ENCODE measurements around the gene TMEM200C. TPM values are rescaled to one million over a fixed set of nuclear protein-coding genes. Genes with fewer than 3 reads are reported as not detected.

TMEM200C gene
- polyA plus RNA-seq, 3 donors, result not detected

DNA sequence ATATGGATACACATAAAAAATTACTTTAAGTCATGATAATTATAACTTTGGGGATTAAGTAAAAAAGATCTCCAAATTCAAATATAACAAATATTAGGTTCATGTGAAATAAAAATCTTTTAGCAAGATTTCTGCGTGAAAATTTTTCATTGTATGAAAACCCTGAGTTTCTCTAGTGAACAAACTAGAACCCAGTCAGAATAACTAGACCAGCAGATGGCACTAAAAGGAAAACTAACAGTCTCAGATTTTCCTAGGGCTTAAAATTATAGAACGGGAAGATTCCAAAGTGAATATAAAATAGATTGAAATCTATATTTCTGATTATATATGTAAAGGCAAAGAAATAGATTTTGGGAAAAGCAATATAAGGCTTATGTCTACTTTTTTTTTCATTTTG is 43.3 kb downstream of the TMEM200C start:
- no peak for TF ChIP-seq CTCF (IDR thresholded peaks at IDR 0.05)
- H3K27ac ChIP-seq (ENCODE audit: low read depth in 1 of 2, low read length in 2 of 2), result no peak overlapping the region
- Mint-ChIP-seq H3K4me1 (no peaks in the 10 kb centered on the region), H3K9me3 (no peaks in the 10 kb centered on the region), H3K36me3 (no peaks in the 10 kb centered on the region), H3K4me3 (no peak overlapping the region), H3K27ac (no peak overlapping the region), H3K27me3 (ENCODE audit: low read depth in 3 of 3) (peaks cover 6 to 17% (median 12%) of the 10 kb centered on the region in 3 donors)
- H3K4me2 ChIP-seq (replicated peaks; ENCODE audit: extremely low read depth, low read length, poor library complexity, severe bottlenecking), result no peak overlapping the region
- DNase-seq, result no peak
- no peaks in the 10 kb centered on the region for H4K20me1 ChIP-seq (ENCODE audit: insufficient read depth, low read length)
- no peak overlapping the region for H3K9ac ChIP-seq (ENCODE audit: insufficient read depth, low read length, poor library complexity, severe bottlenecking)
- no peak overlapping the region for H2AFZ ChIP-seq (ENCODE audit: insufficient read depth, low read depth, low read length, poor library complexity, severe bottlenecking)
- peaks cover 7 to 9% of the 10 kb centered on the region in 2 donors for H3K27me3 ChIP-seq (ENCODE audit: control insufficient read depth in 2 of 2, insufficient read depth in 2 of 2, low read length in 2 of 2)
- WGBS (ENCODE audit: insufficient coverage), result no CpG with 5 or more reads among the region's 2 CpGs
- no peaks in the 10 kb centered on the region for H3K9me3 ChIP-seq (replicated peaks in 1 of 2; ENCODE audit: control insufficient read depth in 1 of 2, insufficient read depth in 1 of 2, low read length in 2 of 2)
- H3K79me2 ChIP-seq (ENCODE audit: insufficient read depth, low read length), result no peaks in the 10 kb centered on the region
- H3K4me1 ChIP-seq (ENCODE audit: control insufficient read depth in 1 of 2, insufficient read depth in 2 of 2, low read length in 2 of 2), result no peaks in the 10 kb centered on the region
- H3K36me3 ChIP-seq (replicated peaks in 1 of 2; ENCODE audit: control insufficient read depth in 1 of 2, insufficient read depth in 2 of 2, low read length in 2 of 2), result no peaks in the 10 kb centered on the region
- intact Hi-C loops (cut with micrococcal nuclease), result no loop called here
- no peak overlapping the region for H3K4me3 ChIP-seq (replicated peaks in 1 of 3; ENCODE audit: low read depth in 2 of 3, low read length in 3 of 3)

DNA sequence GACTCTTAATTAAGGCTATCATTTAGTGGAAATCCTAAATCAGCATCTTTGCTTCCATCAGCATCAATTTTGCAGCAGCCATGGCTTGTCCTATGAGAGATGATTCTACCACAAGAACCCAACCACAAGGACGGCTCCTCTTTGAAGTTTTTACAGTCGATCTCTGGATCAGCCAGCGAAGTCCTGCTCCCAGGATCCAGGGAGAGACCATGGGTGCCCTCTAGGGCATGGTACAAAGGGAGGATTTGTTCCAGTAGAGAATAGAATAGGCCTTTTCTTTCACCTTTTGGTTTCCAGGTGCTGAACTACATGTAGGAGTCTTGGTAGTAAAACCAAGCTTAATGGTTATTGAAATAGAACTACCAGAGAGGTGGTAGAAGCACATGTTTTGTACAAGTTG is 52.7 kb downstream of the TMEM200C start:
- Histone ChIP-seq H3K36me3 (replicated peaks in 1 of 2; ENCODE audit: control insufficient read depth in 1 of 2, insufficient read depth in 2 of 2, low read length in 2 of 2) (no peaks in the 10 kb centered on the region), H3K79me2 (ENCODE audit: insufficient read depth, low read length) (no peaks in the 10 kb centered on the region), H3K9me3 (replicated peaks in 1 of 2; ENCODE audit: control insufficient read depth in 1 of 2, insufficient read depth in 1 of 2, low read length in 2 of 2) (no peaks in the 10 kb centered on the region), H3K4me3 (replicated peaks in 1 of 3; ENCODE audit: low read depth in 2 of 3, low read length in 3 of 3) (no peak overlapping the region), H2AFZ (ENCODE audit: insufficient read depth, low read depth, low read length, poor library complexity, severe bottlenecking) (no peak overlapping the region), H3K27ac (ENCODE audit: low read depth in 1 of 2, low read length in 2 of 2) (no peak overlapping the region), H3K27me3 (ENCODE audit: control insufficient read depth in 2 of 2, insufficient read depth in 2 of 2, low read length in 2 of 2) (peaks cover 0 to 2% of the 10 kb centered on the region in 2 donors), H3K4me2 (replicated peaks; ENCODE audit: extremely low read depth, low read length, poor library complexity, severe bottlenecking) (no peak overlapping the region), H4K20me1 (ENCODE audit: insufficient read depth, low read length) (no peaks in the 10 kb centered on the region), H3K9ac (ENCODE audit: insufficient read depth, low read length, poor library complexity, severe bottlenecking) (no peak overlapping the region), H3K4me1 (ENCODE audit: control insufficient read depth in 1 of 2, insufficient read depth in 2 of 2, low read length in 2 of 2) (no peaks in the 10 kb centered on the region)
- DNase-seq, result no peak
- intact Hi-C loops (cut with micrococcal nuclease), result no loop called here
- Mint-ChIP-seq H3K9me3 (peaks cover 0 to 6% (median 0%) of the 10 kb centered on the region in 7 donors), H3K27ac (no peak overlapping the region), H3K27me3 (ENCODE audit: low read depth in 3 of 3) (peaks cover 3 to 8% (median 6%) of the 10 kb centered on the region in 3 donors), H3K4me3 (no peak overlapping the region), H3K36me3 (no peaks in the 10 kb centered on the region), H3K4me1 (no peaks in the 10 kb centered on the region)
- TF ChIP-seq CTCF (IDR thresholded peaks at IDR 0.05), result no peak
- WGBS (ENCODE audit: insufficient coverage), result 83% methylated on average over 1 of the region's 3 CpGs

Measured in CD14-positive monocyte (primary cell).